NCI-H2107 treated with DMSO at 0.1 percent for 48 hours (cell line): ENCODE measurements around the gene PAPPA2.

Source experiments
- DNase-seq: peaks from one replicate; lab custom pipeline; 2025; ENCODE audit not compliant: unreplicated experiment; lab: John Stamatoyannopoulos, UW

PAPPA2 gene

GRCh38 chr1:176795929-176796328 lies 333.0 kb downstream of the PAPPA2 start:
- no peak for DNase-seq

GRCh38 chr1:176796583-176796982 lies 333.6 kb downstream of the PAPPA2 start:
- DNase-seq = no peak

- no peak for DNase-seq
Measured at GRCh38 chr1:176799327-176799726, 336.4 kb downstream of the PAPPA2 start.

GRCh38 chr1:176800978-176801513 lies 338.1 kb downstream of the PAPPA2 start:
- no peak for DNase-seq

GRCh38 chr1:176801514-176802020 lies 338.6 kb downstream of the PAPPA2 start:
- DNase-seq = no peak

- no peak for DNase-seq
Measured at GRCh38 chr1:176802316-176802715, 339.3 kb downstream of the PAPPA2 start.

GRCh38 chr1:176803042-176803441 lies 340.1 kb downstream of the PAPPA2 start:
- no peak for DNase-seq

GRCh38 chr1:176803596-176803995 lies 340.6 kb downstream of the PAPPA2 start:
- no peak for DNase-seq

- no peak for DNase-seq
Measured at GRCh38 chr1:176809292-176809691, 346.3 kb downstream of the PAPPA2 start.

GRCh38 chr1:176811511-176812288 lies 348.7 kb downstream of the PAPPA2 start:
- DNase-seq = no peak

GRCh38 chr1:176815621-176816020 lies 352.6 kb downstream of the PAPPA2 start:
- no peak for DNase-seq

- no peak for DNase-seq
Measured at GRCh38 chr1:176816232-176816631, 353.3 kb downstream of the PAPPA2 start.

GRCh38 chr1:176820391-176821031 lies 357.5 kb downstream of the PAPPA2 start:
- DNase-seq = no peak

- DNase-seq = no peak
Measured at GRCh38 chr1:176826265-176826664, 363.3 kb downstream of the PAPPA2 start.

GRCh38 chr1:176829261-176829660 lies 366.3 kb downstream of the PAPPA2 start:
- no peak for DNase-seq

GRCh38 chr1:176831150-176831549 lies 368.2 kb downstream of the PAPPA2 start:
- DNase-seq = no peak

GRCh38 chr1:176837708-176838107 lies 374.7 kb downstream of the PAPPA2 start:
- DNase-seq = no peak

GRCh38 chr1:176838276-176838995 lies 375.5 kb downstream of the PAPPA2 start:
- DNase-seq = no peak

GRCh38 chr1:176839216-176839615 lies 376.2 kb downstream of the PAPPA2 start:
- no peak for DNase-seq

- no peak for DNase-seq
Measured at GRCh38 chr1:176841238-176841637, 378.3 kb downstream of the PAPPA2 start.
